IPS DF 4.7 (cell line): ENCODE measurements around the gene SPDEF.
A peak's percentile ranks its signal among the peaks of the same experiment; 100 is the strongest.

ENCODE experiments used
- DNase-seq: peaks from one replicate; pipeline ENCODE4 v3.0.0-alpha.2; 2013; ENCODE audit warnings: low spot score; ENCODE audit errors: extremely low read depth

SPDEF gene

DNA sequence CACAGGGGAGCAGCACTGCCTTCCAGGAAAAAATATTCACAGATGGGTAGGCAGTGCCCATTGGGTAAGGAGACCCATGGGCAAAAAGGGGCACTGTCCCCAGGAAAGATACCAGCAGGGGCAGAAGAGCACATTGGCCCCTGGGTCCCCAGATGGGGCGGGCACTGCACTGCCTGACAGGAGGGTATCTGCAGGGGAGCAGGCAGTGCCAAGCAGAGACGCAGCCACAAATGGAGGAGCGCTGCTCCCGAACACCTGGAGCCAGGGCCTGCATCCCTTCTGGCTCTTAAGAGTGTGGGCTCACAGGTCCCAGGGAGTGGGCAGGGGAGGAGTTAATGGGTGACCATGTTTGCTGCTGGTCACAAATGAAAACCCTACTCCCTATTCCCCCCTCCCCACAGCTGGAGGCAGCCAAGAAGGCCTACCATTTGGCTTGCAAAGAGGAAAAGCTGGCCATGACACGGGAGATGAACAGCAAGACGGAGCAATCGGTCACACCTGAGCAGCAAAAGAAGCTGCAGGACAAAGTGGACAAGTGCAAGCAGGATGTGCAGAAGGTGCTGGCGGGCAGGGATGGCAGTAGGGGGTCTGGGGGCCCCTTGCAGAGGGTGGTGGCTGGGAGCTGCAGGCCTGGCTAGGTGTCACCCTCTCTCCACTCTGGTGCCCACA lies 27.0 kb downstream of the SPDEF start:
- DNase-seq: no peak

DNA sequence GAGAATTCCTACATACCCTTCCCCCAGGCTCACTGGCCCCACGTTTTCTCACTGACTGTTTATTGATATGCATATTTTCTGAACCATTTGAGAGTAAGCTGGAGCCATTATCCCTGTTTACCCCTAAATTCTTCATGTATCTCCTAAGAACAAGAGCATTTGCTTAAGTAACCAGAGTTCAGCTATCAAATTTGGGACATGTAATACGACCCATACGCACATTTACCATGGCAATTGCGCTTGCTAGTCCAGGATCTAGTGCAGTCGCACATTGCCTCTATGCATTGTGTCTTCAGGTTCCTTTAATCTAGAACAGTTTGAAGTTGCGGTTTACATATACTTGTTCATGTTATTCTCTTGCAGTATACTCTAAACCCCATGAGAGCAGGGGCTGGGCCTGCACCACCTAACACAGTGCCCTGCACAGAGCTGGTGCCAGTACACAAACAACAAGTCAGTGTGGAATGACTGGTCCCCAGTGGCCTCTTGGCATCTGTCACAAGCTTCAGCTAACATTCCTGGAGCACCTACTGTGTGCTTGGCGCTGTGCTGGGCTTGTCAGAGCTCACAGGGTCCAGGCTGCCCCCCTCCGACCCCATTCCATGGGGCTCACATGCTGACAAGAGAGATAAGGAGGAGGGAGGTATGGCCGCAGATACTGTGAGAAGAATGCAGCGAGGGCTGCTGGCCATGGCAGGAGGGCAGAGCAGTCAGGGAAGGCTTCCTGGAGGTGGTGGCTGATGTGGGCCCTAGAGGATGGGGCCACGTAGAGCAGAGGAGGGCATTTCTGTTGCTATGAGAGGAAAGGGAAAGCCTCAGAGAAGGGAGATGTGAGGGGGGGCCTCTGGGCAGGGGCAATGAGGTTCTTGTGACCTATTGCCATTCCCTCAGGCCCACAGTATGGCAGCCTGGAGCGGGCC lies 28.1 kb downstream of the SPDEF start:
- no peak for DNase-seq

DNA sequence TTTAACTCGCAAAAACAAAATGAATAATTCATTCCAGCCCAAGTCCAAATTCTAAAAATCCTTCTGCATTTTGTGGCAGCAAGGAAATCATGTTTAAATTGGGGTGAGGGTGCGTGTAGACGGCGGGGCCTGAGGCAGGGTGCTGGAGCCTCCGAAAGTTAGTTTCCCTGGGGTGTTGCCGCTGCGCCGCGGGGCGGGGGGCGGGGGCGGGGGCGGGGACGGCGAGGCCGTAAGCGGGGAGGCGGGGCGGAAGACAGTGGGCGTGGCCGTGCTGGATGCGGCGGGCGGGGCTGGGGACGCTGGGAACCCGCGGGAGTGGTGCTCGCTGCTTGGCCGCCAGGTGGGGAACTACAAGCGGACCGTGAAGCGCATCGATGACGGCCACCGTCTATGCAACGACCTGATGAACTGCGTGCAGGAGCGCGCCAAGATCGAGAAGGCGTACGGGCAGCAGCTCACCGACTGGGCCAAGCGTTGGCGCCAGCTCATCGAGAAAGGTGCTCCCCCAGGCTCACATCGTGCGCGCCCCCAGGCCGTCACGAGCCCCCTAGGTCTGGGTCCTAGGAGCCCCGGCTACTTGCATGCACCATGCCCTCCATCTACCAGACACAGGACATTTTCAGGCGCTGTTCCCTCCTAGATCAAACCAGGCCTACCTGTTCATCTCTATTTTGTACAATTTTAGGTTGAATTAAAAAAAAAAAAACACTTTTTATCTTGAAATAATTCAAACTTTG lies 29.0 kb downstream of the SPDEF start:
- peak; percentile 58 for DNase-seq

DNA sequence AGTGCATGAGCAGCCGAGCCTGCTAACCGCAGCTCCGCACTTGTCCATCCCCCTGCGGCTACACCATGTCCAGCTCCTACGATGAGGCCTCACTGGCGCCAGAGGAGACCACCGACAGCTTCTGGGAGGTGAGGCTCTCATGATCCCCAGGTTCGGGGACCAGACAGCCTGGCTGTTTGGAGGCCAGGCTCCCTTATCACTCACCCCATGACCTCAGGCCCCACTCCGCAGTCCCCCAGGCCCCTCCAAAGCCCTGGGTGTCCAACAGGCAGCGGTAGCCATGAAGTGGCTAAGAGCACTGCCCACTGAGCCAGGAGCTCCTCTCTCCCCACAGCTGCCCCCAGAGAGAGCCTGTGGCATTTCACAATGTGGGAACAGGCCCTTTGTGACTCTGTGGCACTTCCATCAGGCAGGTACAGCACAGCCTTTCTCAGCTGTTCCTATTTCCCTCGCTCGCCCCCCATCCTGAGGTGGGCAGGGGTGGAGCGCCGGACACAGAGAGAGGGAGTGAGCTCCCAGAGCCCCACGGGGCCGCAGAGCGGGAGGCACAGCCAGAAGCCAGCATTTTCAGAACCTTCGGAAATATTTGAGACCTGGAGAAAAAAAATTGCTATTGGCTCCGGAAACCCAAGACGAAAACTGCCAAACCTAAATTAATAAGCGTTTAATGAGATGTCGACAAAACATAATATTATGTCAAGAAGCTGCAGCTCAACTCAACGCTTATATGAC lies 29.7 kb downstream of the SPDEF start:
- no peak for DNase-seq

DNA sequence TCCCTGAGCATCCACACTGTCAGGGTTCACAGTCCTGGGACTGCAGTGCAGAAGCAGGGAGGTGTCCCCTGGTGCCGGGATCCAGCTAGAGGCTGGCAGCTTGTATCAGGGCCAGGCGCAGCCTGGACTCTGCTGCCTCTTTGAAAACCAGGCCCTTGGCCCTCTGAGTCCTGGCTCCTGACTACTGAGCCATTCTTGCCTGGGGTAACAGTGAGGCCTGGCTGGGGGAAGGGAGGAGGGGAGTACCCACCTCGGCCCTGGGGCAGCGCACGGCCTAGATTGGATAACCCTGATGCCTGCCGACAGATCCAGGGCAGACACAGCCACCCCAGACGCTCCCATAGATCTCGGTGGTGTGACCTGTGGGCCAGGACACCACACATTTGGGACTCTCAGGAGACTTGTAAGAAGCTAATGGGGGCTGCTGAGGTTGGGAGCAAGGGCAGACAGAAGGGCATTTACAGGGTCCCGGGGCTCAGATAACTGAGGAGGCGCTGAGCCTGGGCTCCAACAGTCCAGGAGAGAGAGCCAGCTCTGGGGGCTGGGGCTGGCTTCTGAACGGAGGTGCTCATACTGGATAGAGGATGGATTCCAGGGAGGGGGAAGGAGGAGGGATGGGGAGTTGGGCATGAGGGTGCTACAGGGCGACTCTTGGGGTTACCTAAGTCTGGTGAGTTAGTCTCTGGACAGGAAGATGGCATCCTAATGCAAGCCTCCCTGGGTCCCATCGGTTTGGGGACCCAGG lies 30.5 kb downstream of the SPDEF start:
- no peak for DNase-seq

DNA sequence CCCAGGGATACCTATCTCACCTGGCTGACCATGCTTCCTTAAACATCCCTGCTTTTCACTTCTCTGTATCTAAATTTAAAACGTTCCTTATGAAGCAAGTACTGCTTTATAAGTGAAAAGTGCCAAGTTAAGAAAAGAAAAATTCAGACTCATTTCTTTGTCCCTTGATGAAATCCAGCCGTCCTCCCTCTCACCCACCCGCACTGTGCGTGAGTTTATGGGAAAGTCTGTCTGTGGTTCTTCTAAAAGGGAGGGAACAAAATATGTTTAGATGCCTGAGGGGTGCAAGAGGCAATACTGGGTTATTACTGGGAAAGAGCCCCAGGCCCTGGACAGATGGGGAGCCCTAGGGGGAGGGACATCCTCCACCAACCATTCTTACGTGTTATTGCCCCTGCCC lies 31.2 kb downstream of the SPDEF start:
- no peak for DNase-seq

DNA sequence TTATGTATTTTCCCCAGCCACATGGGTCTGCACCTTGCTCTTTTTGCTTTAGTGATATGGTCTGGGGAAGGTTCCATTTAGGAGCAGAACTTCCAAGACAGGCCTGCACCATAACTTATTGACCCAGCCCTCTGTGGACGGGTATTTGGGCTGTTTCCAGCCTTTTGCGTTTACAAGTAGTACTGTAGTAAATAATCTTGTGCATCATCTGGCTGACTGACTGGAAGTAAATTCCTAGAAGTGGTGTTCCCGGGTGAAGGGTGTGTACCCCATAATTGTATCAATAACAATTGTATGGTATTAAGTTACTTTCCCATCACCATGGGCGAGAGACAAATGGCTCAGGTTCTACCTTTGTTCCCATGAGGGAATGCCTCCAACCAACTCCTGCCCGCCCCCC lies 31.6 kb downstream of the SPDEF start:
- DNase-seq: no peak

DNA sequence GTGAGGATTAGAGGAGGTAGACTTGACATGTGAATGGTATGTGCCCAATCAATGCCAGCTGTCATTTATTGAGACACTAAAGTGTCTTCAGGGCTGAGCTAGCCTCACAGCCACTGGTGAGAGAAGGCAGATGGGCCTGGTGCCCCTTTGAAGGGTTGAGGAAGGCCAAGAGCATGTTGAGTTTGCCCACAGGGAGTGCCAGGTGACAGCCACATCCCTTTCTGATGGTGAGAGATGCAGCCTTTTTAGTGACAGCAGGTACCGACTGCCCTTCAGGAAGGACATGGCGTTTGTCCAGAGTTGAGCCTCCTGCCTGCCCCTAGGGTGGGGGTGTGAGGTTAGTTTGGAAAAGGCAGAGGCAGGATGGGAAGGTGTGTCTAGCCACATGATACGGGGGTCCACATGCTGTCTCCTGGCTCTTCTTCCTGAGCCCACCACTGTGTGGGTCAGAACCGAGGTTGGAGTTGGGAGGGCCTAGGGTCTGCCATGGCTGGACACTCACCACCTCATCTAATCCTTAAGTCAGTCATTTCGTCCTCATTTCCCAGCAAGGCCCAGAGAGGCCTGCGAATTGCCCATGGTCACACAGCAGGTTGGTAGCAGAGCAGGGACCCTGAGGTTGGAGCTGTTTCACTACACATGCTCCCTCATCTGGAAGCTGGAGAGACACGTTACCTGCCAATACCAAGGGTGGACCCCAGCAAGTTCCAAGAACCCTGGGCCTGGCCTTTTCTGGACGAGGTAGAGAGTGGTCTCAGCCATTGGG lies 32.5 kb downstream of the SPDEF start:
- no peak for DNase-seq

DNA sequence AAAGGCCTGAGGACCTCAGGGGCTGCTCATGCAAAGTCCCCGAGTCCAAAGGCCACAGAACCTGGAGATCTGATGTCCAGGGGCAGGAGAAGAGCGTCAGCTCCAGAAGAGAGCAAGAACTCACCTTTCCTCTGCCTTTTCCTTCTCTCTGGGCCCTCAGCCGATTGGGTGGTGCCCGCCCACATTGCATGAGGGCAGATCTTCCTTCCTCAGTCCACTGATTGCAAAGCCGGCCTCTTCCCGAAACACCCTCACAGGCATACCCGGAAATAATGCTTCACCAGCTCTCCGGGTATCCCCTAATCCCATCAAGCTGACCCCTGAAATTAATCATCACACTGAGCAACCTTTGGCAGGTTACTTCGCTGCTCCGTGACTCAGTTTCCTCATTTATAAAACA lies 33.4 kb downstream of the SPDEF start:
- no peak for DNase-seq

DNA sequence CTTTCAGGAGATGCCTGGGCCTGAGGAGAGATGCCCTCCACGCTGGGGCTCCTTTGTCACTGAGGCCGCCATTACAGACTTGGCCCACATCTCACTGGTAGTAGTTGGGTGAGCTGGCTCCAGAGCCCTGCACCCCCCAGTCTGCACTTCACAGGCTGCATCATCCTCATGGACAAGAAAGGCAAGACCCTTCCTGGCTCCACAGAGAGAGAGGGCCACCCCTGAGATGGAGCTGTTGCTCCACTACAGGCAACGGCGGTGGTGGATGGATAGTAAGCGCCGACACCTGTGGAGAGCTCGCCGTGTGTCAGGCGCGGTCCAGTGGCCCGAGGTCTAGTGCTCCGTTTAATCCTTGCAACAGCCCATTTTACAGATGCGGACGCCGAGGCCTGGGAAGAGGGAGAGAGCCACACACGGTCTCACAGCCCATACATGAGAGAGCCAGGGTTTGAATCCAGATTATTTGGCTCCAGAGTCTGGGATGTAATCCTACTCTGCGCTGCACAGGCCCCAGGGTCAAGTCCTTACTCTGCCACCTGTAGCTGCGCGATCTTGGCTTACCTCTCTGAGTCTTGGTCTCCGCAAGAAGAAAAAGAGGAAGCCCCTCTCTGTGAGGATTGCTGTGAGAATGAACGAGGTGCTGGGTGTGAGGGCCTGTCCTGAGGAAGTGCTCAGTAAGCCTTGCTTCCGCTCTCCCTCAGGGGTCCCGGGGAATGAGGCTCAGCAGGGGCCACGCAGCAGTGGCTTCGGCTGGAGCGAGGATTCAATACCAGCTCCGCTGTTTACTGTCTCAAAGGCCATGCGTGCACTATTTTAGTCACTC lies 34.5 kb downstream of the SPDEF start:
- DNase-seq: no peak

DNA sequence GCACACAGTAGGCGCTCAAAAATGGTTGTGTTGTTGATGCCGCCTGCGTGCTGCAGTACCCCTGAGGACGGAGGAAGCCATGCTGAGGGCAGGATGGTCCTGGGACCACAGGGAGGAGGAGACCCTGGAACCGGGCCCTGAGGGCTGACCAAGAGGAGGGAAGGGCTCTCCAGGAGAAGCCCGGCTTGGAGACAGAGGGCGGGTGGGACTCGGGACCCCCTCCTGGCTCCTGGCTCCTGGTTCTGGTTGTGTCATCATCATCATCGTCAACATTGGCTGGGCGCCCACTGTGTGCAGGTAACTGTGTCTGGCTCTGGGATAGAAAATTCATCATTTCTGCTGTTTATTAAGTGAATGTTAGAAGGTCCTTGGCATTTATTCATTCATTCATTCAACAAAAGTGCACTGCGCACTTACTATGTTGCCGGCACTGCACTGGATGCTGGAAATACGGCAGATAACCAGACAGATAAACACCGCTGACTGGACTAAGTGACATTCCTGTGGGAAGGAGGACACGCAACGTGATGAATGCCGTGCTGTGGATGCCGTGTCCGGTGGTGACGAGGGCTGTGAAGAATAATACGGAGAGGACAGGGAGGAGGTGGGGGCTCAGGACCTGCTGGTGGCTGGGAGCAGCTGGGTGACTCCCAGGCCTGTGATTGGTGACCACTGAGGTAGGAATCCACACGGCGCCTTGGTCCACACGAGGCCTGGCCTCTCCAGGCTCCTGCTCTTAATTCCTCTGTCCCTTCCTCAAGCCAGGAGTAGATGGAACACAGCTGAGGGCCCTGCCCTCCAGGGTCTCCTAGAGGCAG lies 35.3 kb downstream of the SPDEF start:
- DNase-seq: no peak

DNA sequence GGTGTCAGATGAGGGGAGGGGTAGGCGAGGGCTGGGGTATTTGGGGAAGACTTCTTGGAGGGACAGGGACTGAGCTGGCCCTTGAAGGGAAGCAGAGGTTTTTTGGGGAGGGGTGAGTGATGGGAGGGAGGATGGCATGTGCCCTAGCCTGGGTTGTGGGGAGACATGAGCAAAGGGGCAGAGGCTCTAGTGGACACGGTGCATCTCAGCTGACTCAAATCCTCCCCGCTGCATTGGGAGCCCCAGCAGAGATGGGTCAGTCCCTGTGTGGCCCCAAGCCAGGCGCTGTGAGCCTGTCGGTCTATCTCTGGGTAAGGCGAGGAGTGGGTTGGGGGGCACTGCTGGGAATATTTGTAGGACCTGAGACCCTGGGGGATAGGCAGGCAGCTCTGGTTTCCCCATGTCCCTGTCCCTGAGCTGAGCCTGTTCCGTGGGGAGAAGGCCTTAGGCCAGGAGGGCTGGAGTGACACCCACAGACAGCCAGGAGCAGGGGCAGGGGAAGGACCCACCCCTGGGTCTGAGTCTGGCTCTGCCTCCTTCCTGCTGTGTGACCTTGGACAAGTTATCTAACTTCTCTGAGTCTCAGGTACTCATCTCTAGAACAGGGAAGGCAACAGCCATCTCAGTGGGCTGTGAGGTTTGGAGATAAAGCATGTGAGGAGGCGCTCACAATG lies 36.0 kb downstream of the SPDEF start:
- no peak for DNase-seq

DNA sequence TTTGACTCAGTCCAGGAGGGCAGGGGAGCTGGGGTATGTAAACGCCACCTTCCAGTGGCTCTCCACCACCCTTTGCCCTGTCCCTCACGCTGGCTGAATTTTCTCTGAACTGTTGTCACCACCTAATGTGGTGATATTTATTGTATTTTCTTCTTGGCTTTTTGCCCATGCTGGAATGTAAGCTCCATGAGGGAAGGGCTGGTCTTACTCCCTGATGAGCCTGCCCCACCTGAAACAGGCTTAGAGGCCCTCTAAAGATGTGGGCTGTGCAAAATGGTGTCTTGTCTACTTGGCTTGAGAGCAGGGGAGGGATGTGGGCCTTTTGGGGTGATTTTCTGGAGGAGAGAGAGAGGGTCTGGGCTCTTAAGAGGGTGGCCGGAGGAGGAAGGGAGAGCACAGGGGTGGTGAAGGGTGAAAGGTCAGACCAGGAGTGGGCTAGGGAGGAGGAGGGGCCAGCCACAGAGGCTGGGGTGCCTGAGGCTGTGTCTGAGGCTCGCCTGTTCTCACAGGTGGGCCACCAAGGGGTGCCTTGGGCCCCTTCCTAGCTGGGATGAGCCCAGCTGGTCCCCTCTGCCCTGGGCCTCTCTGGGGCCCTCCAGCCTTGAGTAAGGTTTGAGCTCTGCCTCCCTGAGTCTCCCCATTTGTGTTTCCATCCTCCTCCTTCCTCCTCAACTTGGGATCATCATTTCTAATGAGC lies 37.3 kb downstream of the SPDEF start:
- DNase-seq: no peak

DNA sequence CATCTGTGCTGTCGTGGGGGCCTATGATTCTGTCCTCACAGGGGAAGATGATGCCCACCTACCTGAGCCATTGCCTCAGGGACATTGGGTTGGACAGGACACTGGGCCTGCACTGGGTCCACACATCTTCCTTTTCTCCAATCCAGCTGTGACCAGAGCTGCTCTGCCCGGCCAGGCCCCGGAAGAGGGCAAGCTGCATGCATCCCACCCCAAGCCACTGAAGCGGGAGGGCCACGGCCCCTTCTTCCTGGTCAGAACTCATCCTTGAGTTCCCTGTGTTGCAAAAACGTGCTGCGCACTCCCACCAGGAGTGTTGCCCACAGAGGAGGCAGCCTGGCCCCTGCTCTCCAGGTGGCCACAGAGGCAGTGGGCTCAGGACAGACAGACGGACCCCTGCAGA lies 38.2 kb downstream of the SPDEF start:
- no peak for DNase-seq

DNA sequence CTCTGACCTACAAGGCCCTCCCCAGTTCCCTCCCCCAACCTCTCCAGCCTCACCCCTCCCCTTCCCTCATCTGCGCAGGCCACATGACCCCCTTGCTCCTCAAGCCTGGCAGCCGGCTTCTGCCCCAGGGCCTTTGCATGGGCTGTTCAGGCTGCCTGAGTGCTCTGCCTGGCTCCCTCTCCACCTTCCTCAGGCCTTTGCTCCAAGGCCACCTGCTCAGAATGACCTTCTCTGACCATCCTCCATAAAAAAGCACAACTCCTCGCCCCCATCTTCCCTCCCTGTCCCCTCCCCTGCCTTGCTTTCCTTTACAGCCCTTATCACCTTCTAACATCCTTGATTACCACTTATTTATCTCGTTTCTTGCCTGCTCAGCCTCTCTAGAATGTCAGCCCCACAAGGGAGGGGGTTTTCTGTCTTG lies 38.7 kb downstream of the SPDEF start:
- DNase-seq: no peak

DNA sequence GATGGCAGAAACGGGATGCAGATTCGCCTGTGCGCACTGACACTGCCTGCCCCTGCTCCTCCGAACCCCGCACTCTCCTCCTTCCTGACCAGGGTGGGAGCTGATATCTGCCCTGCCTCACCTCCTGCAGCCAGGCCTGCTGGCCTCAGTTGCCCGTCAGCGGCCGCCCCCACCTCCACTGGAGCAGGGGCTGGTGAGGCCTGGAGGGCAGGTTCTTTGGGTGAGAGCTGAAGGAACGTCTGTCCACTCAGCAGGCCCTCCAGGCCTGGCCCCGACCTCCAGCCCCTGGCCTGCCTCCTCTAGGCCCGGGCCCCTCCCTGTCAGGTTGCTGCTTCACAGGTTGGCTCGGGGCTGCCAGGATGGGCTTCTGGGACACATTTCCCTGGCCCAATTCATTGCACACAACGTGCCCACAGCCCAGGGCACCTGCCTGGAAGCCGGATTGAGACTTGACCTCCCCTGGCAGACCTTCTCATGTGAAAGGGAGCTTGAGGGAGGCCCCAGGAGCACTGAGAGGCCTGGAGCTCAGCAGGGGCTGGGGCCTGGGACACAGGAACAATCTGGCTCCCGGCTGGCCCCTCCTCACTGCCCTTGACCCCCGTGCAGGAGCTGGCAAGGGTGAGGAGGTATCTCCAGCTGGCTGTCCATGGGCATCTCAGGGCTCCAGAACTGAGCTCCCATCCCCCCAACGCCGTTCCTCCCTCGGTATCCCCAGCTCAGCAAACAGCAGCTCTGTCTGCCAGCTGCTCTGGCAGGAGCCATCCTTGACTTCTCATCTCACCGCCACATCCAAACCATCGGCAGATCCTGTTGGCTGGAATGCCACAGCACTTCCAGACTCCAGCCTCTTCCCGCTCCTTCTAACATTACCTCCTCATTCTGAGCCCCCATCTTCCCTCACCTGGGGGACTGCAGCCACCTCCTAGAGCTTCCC lies 39.5 kb downstream of the SPDEF start:
- no peak for DNase-seq
